Measurements from ENCODE around the gene GYG2. TPM values are rescaled to one million over a fixed set of nuclear protein-coding genes. Genes with fewer than 3 reads are reported as not detected.
A peak's percentile ranks its signal among the peaks of the same experiment; 100 is the strongest.

The GYG2 gene
- total and polyA plus RNA-seq, 2 donors (not counting 3 experiments of a cell fraction or from before 2014, with no cell fraction given) = 0.12 to 0.22 TPM

DNA sequence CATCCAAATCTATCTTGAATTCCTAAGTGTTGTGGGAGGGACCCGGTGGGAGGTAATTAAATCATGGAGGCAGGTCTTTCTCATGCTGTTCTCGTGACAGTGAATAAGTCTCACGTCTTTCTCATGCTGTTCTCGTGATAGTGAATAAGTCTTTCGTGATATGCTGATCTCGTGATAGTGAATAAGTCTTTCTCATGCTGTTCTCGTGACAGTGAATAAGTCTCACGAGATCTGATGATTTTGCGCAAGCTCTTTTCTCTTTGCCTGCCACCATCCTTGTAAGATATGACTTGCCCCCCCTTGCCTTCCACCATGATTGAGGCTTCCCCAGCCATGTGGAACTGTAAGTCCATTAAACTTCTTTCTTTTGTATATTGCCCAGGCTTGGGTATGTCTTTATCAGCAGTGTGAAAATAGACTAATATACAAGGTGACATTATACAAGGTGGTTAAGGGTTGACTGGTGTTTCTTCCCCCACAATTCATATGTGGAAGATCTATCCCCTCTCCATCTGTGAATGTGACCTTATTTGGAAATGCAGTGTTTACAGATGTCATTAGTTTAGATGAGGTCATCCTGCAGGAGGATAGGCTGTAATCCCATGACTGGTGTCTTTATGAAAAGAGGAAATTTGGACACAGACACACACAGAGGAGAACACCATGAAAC is 72.8 kb downstream of the GYG2 start:
- Histone ChIP-seq H3K9me3 (replicated peaks; ENCODE audit: control insufficient read depth, insufficient read depth, low read length) (no peaks in the 10 kb centered on the region), H3K9ac (replicated peaks; ENCODE audit: extremely low read depth, insufficient read depth, low read length) (no peak overlapping the region), H3K4me2 (ENCODE audit: insufficient read depth, low read length) (no peak overlapping the region), H3K9me1 (replicated peaks; ENCODE audit: control insufficient read depth, extremely low read depth, insufficient read depth, low read length) (no peaks in the 10 kb centered on the region), H2AFZ (ENCODE audit: low read depth, low read length) (no peak overlapping the region), H4K20me1 (replicated peaks; ENCODE audit: control insufficient read depth, extremely low read depth, insufficient read depth, low read length) (no peaks in the 10 kb centered on the region), H3K36me3 (ENCODE audit: control insufficient read depth in 2 of 2, extremely low read depth in 1 of 2, insufficient read depth in 2 of 2, low read length in 2 of 2) (no peaks in the 10 kb centered on the region), H3K79me2 (ENCODE audit: control insufficient read depth, insufficient read depth, low read length) (no peaks in the 10 kb centered on the region), H3K4me3 (replicated peaks in 1 of 3; ENCODE audit: insufficient read depth in 1 of 3, low read depth in 1 of 3, low read length in 3 of 3) (no peak overlapping the region), H3K27me3 (ENCODE audit: control insufficient read depth in 2 of 2, insufficient read depth in 2 of 2, low read length in 2 of 2) (no peaks in the 10 kb centered on the region), H3K4me1 (ENCODE audit: control insufficient read depth, extremely low read depth, insufficient read depth, low read length) (peaks cover 4% of the 10 kb centered on the region), H3K27ac (ENCODE audit: insufficient read depth, low read depth, low read length) (no peak overlapping the region)
- no TSS peak for BruUV-seq (replicated peaks)
- TF ChIP-seq MYC (IDR thresholded peaks at IDR 0.05; ENCODE audit: low read depth, low read length) = no peak
- TF ChIP-seq MAX (IDR thresholded peaks at IDR 0.05; ENCODE audit: insufficient read depth, insufficient read length) = no peak
- TF ChIP-seq EZH2 (IDR thresholded peaks at IDR 0.05; ENCODE audit: borderline replicate concordance, low read depth, low read length, severe bottlenecking) = no peak
- no peak for TF ChIP-seq CTCF (IDR thresholded peaks at IDR 0.05; ENCODE audit: extremely low read depth in 1 of 2, insufficient read depth in 1 of 2, low read depth in 1 of 2, low read length in 2 of 2)
- no peak for TF ChIP-seq POLR2AphosphoS5 (IDR thresholded peaks at IDR 0.05; ENCODE audit: insufficient read depth, low read depth, low read length)
- no peak for TF ChIP-seq GATA2 (IDR thresholded peaks at IDR 0.05; ENCODE audit: insufficient read depth, insufficient read length, low read depth, low read length)
- TF ChIP-seq FOS (IDR thresholded peaks at IDR 0.05; ENCODE audit: borderline replicate concordance, insufficient read depth, low read length) = no peak
- no peak for TF ChIP-seq JUN (IDR thresholded peaks at IDR 0.05; ENCODE audit: borderline replicate concordance, insufficient read depth, insufficient read length, low read depth)
- TF ChIP-seq POLR2A (IDR thresholded peaks at IDR 0.05; ENCODE audit: low read depth, low read length) = no peak
- FAIRE-seq (peak; percentile 26), DNase-seq (ENCODE audit: low read depth, low spot score) (no peak)
- intact Hi-C loops (cut with micrococcal nuclease) = no loop called here
- ChIA-PET POLR2A (no interaction called here), CTCF (no interaction called here)
- dilution Hi-C loops (cut with MboI; ENCODE audit: extremely low pct_ligation_motif_present, low sequenced_read_pairs) = no loop called here
